Ishikawa (cell line): ENCODE data around the gene MRAP.

Experiments used
- CEBPB ChIP-seq: IDR thresholded peaks from 2 replicates; pipeline ENCODE4 v1.6.1; 2012
- CREB1 ChIP-seq: IDR thresholded peaks from 2 replicates; pipeline ENCODE4 v1.6.1; 2012; ENCODE audit warnings: low read depth
- EGR1 ChIP-seq: IDR thresholded peaks from 2 replicates; pipeline ENCODE4 v1.6.1; 2012
- EP300 ChIP-seq: IDR thresholded peaks from 2 replicates; pipeline ENCODE4 v1.6.1; 2012; ENCODE audit warnings: borderline replicate concordance
- FOXM1 ChIP-seq: IDR thresholded peaks from 2 replicates; pipeline ENCODE4 v1.6.1; 2012; ENCODE audit warnings: low read depth, borderline replicate concordance
- MAX ChIP-seq: IDR thresholded peaks from 2 replicates; pipeline ENCODE4 v1.6.1; 2012
- NFIC ChIP-seq: IDR thresholded peaks from 2 replicates; pipeline ENCODE4 v1.6.1; 2012
- RAD21 ChIP-seq: IDR thresholded peaks from 2 replicates; pipeline ENCODE4 v1.6.1; 2012; ENCODE audit warnings: low read depth
- REST ChIP-seq: IDR thresholded peaks from 2 replicates; pipeline ENCODE4 v1.6.1; 2012; ENCODE audit warnings: low read depth, mild to moderate bottlenecking
- TAF1 ChIP-seq: IDR thresholded peaks from 2 replicates; pipeline ENCODE4 v1.6.1; 2012; ENCODE audit warnings: low read depth, mild to moderate bottlenecking
- TCF12 ChIP-seq: IDR thresholded peaks from 2 replicates; pipeline ENCODE4 v1.6.1; 2012; ENCODE audit warnings: low read depth
- TEAD4 ChIP-seq: IDR thresholded peaks from 2 replicates; pipeline ENCODE4 v1.6.1; 2012
- USF1 ChIP-seq: IDR thresholded peaks from 2 replicates; pipeline ENCODE4 v1.6.1; 2012
- YY1 ChIP-seq: IDR thresholded peaks from 2 replicates; pipeline ENCODE4 v1.6.1; 2012; ENCODE audit warnings: low read depth
- ZBTB7A ChIP-seq: IDR thresholded peaks from 2 replicates; pipeline ENCODE4 v1.6.1; 2012; ENCODE audit warnings: low read depth

The MRAP gene

GRCh38 chr21:32320059-32320458 is 21.4 kb downstream of the MRAP start:
- TF ChIP-seq USF1 (no peak), EP300 (no peak), ZBTB7A (no peak), TCF12 (no peak), TEAD4 (no peak), CEBPB (no peak), CREB1 (no peak), EGR1 (no peak), NFIC (no peak), REST (no peak), TAF1 (no peak), YY1 (no peak)

GRCh38 chr21:32320726-32321125 is 22.1 kb downstream of the MRAP start:
- TF ChIP-seq TCF12 (no peak), USF1 (no peak), TEAD4 (no peak), REST (no peak), TAF1 (no peak), EGR1 (no peak), EP300 (no peak), ZBTB7A (no peak), FOXM1 (no peak), NFIC (no peak), MAX (no peak)

- TF ChIP-seq REST (no peak), CEBPB (no peak), YY1 (no peak), TAF1 (no peak), TCF12 (no peak), RAD21 (no peak), FOXM1 (no peak), TEAD4 (no peak), EP300 (no peak), EGR1 (no peak), USF1 (no peak)
Observed at GRCh38 chr21:32321480-32321879, 22.8 kb downstream of the MRAP start.

GRCh38 chr21:32322103-32322502 is 23.4 kb downstream of the MRAP start:
- TF ChIP-seq MAX, result no peak

GRCh38 chr21:32322676-32323075 is 24.0 kb downstream of the MRAP start:
- TF ChIP-seq YY1, result no peak
- TF ChIP-seq REST, result no peak
- no peak for TF ChIP-seq TAF1
- TF ChIP-seq TEAD4, result no peak
- TF ChIP-seq RAD21, result no peak
- no peak for TF ChIP-seq CEBPB
- TF ChIP-seq USF1, result no peak
- TF ChIP-seq FOXM1, result no peak
- no peak for TF ChIP-seq MAX
